Skeletal muscle satellite cell (primary cell): ENCODE measurements around the gene SSX2IP.

ENCODE experiments used
- H3K27me3 ChIP-seq: 2 replicates; pipeline ENCODE4 v1.7.0; 2013; ENCODE audit warnings: low read length; ENCODE audit not compliant: control insufficient read depth, insufficient read depth
- H3K36me3 ChIP-seq: 2 replicates; pipeline ENCODE4 v1.7.0; 2013; ENCODE audit warnings: mild to moderate bottlenecking, control low read depth, low read length; ENCODE audit not compliant: insufficient read depth
- H3K4me1 ChIP-seq: 2 replicates; pipeline ENCODE4 v1.7.0; 2013; ENCODE audit warnings: low read length; ENCODE audit not compliant: control insufficient read depth, insufficient read depth
- H3K4me2 ChIP-seq: 2 replicates; pipeline ENCODE4 v1.7.0; 2013; ENCODE audit warnings: mild to moderate bottlenecking, low read length
- H3K4me3 ChIP-seq: 2 replicates; pipeline ENCODE4 v1.7.0; 2013; ENCODE audit warnings: low read length
- H3K9ac ChIP-seq: 2 replicates; pipeline ENCODE4 v1.7.0; 2013; ENCODE audit warnings: mild to moderate bottlenecking, low read depth, low read length, moderate library complexity
- H3K9me3 ChIP-seq: replicated peaks from 2 replicates; pipeline ENCODE4 v1.7.0; 2013; ENCODE audit warnings: mild to moderate bottlenecking, control low read depth, low read length

SSX2IP gene

GRCh38 chr1:84708031-84708430 is 17.8 kb upstream of the SSX2IP start:
- Histone ChIP-seq H3K36me3 (no peaks in the 10 kb centered on the region), H3K9ac (no peak overlapping the region), H3K4me1 (peaks cover 5% of the 10 kb centered on the region), H3K9me3 (no peaks in the 10 kb centered on the region), H3K27me3 (peaks cover 8% of the 10 kb centered on the region), H3K4me3 (no peak overlapping the region), H3K4me2 (no peak overlapping the region)

DNA sequence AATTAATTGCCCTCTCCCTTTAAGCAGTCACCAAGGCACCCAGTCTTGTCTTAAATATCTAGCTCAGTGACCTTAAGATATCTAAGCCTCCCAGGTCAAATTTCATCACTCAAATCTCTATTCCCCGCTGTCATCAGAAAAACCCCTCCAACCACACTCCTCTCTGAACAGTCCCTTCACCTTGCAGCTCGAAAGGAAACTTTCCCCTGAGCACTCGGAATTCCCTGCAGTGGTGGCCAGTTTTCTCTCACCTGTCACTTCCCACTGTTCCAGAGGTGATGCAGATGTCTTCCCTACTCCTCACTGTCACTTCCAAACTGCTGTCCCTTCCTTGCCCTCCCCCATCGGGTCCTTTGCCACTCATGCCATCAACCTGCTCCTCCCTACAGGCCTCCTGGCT is 15.3 kb upstream of the SSX2IP start:
- Histone ChIP-seq H3K27me3 (peaks cover 8% of the 10 kb centered on the region), H3K36me3 (no peaks in the 10 kb centered on the region), H3K4me1 (no peaks in the 10 kb centered on the region), H3K4me2 (no peak overlapping the region), H3K9me3 (no peaks in the 10 kb centered on the region), H3K9ac (no peak overlapping the region), H3K4me3 (no peak overlapping the region)

DNA sequence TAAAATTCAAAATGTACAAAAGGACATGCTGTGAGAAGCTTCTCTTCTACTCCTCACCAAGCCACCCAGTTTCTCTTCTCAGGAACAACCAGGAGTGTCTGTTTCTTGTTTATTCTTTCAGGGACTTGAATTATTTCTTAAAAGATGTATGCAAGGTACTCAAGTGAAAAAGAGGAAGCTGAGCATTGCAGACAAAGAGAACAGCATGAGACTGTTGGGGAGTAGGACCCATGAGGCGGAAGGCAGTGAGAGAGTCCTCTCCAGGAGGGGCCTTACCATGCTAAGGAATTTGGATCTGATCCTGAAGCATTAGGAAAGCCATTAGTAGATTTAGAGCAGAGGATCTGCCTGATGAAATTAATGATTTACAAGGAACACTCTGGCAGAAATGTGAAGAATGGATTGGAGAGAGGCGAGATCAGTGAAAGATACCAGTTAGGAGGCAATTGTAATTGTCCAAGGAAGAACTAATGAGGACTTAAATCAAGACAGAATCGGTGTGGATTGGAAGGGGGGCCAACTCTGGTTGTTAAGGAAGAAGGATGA is 14.7 kb upstream of the SSX2IP start:
- Histone ChIP-seq H3K4me2 (no peak overlapping the region), H3K9me3 (no peaks in the 10 kb centered on the region), H3K27me3 (peaks cover 8% of the 10 kb centered on the region), H3K9ac (no peak overlapping the region), H3K4me1 (no peaks in the 10 kb centered on the region), H3K4me3 (no peak overlapping the region), H3K36me3 (no peaks in the 10 kb centered on the region)

DNA sequence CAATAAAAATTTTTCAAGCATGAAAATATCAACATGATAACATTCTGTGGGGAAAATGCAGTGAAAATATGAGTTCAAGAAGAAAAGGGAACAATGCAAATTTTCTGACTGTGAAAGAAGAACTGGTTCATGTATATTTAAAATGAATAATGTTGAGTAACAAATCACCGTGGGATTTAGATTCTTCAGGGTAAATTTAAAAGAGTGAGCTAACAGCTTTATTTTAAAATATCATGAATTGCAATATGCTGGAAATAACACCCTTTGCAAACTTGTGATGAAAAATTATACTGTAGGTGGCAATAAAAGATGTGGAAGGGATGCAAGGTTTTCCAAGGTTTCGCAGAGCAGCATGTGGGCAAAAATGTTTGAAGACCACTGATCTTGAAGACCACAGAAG is 13.2 kb upstream of the SSX2IP start:
- Histone ChIP-seq H3K27me3 (peaks cover 8% of the 10 kb centered on the region), H3K4me1 (peaks cover 9% of the 10 kb centered on the region), H3K4me3 (no peak overlapping the region), H3K36me3 (no peaks in the 10 kb centered on the region), H3K9me3 (no peaks in the 10 kb centered on the region), H3K9ac (no peak overlapping the region), H3K4me2 (no peak overlapping the region)

- Histone ChIP-seq H3K4me1 (peaks cover 21% of the 10 kb centered on the region), H3K9me3 (no peaks in the 10 kb centered on the region), H3K9ac (no peak overlapping the region), H3K4me3 (no peak overlapping the region), H3K27me3 (peaks cover 8% of the 10 kb centered on the region), H3K36me3 (no peaks in the 10 kb centered on the region), H3K4me2 (no peak overlapping the region)
These were observed 11.9 kb upstream of the SSX2IP start for GRCh38 chr1:84702143-84702542.

- H3K4me1 ChIP-seq, result peaks cover 21% of the 10 kb centered on the region
- peaks cover 8% of the 10 kb centered on the region for H3K27me3 ChIP-seq
- H3K9me3 ChIP-seq, result no peaks in the 10 kb centered on the region
- no peaks in the 10 kb centered on the region for H3K36me3 ChIP-seq
- H3K9ac ChIP-seq, result no peak overlapping the region
- no peak overlapping the region for H3K4me3 ChIP-seq
- no peak overlapping the region for H3K4me2 ChIP-seq
These were observed 11.1 kb upstream of the SSX2IP start for GRCh38 chr1:84701376-84701775.

- Histone ChIP-seq H3K4me3 (no peak overlapping the region), H3K4me1 (peaks cover 21% of the 10 kb centered on the region), H3K9me3 (no peaks in the 10 kb centered on the region), H3K36me3 (no peaks in the 10 kb centered on the region), H3K9ac (no peak overlapping the region), H3K4me2 (no peak overlapping the region), H3K27me3 (peaks cover 4% of the 10 kb centered on the region)
These were observed 9.8 kb upstream of the SSX2IP start for GRCh38 chr1:84700070-84700469.

DNA sequence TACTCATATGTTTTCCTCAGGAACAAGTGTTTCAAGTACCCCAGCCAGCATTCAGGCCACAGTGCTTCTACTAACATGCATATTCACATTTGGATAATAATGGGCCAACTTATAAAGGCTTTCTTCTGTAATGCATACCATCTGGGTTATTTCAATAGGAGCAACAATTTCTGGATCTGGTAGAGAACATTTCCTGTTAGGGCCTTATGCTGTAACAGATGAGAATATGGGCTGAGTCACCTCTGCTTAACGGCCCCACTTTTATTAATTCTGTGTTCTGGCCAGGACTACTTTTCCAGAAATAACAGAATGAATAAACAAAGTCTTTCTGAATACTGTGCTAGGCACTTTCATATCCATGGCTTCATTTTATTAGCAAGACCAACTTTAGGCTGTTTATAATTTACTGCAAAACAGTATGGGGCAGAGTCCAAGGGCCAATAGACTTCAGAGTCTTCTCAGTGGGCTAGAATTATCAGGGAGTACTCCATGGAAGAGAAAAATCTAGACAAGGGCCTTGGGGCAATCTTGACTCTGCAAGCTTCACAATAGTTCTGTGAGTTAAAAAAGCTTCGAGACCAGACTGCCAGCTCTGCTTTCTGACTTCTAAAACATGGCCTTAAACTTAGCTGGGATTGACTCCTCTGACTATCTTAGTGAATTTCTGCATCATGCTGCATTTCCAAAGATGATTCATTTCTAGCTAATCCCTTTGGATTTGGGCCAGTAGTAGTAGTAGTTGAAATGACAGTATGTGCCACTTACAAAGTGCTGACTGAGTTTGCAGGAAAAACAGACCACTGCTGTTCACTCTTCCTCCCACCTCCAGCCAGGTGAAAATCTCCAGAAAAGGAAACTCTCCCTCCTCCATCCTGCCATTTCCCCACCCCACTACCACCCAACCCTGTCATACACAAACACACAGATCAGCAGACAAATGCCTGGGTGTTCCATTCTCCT is 8.2 kb upstream of the SSX2IP start:
- Histone ChIP-seq H3K9me3 (no peaks in the 10 kb centered on the region), H3K36me3 (no peaks in the 10 kb centered on the region), H3K4me3 (peak overlapping the region; percentile 44), H3K27me3 (no peaks in the 10 kb centered on the region), H3K9ac (peak overlapping the region; percentile 64), H3K4me2 (peak overlapping the region; percentile 80), H3K4me1 (peaks cover 21% of the 10 kb centered on the region)

DNA sequence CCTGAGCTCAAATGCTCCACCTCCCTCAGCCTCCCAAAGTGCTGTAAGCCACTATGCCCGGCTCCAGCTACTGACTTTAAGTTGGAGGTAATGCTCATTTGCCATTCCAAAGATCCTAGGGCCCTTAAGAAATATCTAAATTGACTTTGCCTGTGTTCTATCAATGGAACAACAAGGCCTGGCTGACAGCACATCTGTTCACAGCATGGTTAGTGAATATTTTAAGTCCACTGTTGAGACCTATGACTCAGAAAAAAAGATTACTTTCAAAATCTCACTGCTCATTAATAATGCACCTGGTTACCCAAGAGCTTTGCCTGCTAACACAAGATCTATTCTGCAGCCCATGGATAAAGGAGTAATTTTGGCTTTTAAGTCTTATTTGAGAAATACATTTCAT is 3.5 kb upstream of the SSX2IP start:
- H3K27me3 ChIP-seq, result no peaks in the 10 kb centered on the region
- H3K36me3 ChIP-seq, result no peaks in the 10 kb centered on the region
- no peaks in the 10 kb centered on the region for H3K9me3 ChIP-seq
- no peak overlapping the region for H3K9ac ChIP-seq
- no peak overlapping the region for H3K4me3 ChIP-seq
- peaks cover 31% of the 10 kb centered on the region for H3K4me1 ChIP-seq
- no peak overlapping the region for H3K4me2 ChIP-seq

DNA sequence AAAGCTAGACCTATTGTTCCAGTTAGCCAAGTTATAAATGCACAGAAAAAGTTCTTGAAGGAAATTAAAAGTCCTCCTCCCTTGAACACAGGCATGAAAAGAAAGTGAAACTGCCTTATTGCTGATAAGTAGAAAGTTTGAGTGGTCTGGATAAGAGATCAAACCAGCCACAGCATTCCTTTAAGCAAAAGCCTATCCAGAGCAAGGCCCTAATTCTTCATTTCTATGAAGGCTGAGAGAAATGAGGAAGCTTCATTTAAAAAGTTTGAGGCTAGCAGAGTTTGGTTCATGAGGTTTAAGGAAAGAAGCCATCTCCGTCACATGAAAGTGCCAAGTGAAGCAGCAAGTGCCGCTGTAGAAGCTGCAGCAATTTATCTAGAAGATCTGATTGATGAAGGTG is 2.7 kb upstream of the SSX2IP start:
- no peaks in the 10 kb centered on the region for H3K27me3 ChIP-seq
- peaks cover 32% of the 10 kb centered on the region for H3K4me1 ChIP-seq
- no peak overlapping the region for H3K9ac ChIP-seq
- H3K4me2 ChIP-seq, result no peak overlapping the region
- no peaks in the 10 kb centered on the region for H3K9me3 ChIP-seq
- no peaks in the 10 kb centered on the region for H3K36me3 ChIP-seq
- no peak overlapping the region for H3K4me3 ChIP-seq

- Histone ChIP-seq H3K36me3 (no peaks in the 10 kb centered on the region), H3K27me3 (no peaks in the 10 kb centered on the region), H3K4me2 (no peak overlapping the region), H3K4me3 (no peak overlapping the region), H3K9me3 (no peaks in the 10 kb centered on the region), H3K9ac (no peak overlapping the region), H3K4me1 (peaks cover 29% of the 10 kb centered on the region)
These were observed 2.1 kb upstream of the SSX2IP start for GRCh38 chr1:84692391-84692790.
